GM18519 (cell line): ENCODE measurements around the gene COPS3.

Source experiments
- ATAC-seq: cut with Tn5 transposase; IDR thresholded peaks from one replicate; pipeline ENCODE4 v1.9.1; 2021; ENCODE audit warnings: mild to moderate bottlenecking, moderate library complexity; ENCODE audit not compliant: unreplicated experiment, low FRiP score

Gene COPS3

DNA sequence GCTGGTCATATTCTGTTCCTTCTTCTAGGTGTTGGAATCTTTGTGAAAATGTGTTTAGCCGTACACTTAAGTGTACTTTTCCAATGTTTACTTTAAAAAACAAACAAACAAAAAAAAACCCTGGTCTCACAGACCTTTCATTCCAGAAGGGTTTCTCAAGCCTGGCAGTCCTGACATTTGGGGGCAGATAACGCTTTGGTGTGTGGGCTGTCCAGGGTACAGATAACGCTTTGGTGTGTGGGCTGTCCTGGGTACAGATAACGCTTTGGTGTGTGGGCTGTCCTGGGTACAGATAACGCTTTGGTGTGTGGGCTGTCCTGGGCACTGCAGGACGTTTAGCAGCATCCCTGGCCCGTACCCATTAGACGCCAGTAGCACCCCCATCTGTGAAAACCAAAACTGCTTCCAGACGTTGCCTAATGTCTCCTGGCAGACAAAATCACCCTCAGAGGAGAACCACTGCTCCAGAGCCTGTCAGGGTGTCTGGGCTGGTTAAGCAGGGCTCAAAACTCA is 28.8 kb downstream of the COPS3 start:
- ATAC-seq = no peak

DNA sequence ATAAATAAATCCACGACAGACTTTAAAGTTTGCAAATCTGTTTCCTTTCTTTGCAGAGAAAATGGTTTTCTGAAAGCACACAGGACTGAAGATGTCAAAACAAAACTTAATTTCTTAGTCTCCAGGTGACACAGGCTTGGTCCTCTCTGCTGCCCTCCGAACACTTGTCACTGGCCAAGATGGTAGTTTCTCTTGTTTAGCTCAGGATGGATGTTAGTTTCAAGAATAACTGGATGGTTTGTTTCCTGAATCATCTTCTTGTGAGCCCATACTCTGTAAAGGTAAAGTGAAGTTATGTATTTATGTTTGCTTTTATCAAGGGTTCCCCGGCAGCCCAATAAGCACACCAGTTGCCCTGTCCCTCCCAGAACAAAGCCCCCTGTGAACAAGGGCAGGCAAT is 34.2 kb downstream of the COPS3 start:
- no peak for ATAC-seq

DNA sequence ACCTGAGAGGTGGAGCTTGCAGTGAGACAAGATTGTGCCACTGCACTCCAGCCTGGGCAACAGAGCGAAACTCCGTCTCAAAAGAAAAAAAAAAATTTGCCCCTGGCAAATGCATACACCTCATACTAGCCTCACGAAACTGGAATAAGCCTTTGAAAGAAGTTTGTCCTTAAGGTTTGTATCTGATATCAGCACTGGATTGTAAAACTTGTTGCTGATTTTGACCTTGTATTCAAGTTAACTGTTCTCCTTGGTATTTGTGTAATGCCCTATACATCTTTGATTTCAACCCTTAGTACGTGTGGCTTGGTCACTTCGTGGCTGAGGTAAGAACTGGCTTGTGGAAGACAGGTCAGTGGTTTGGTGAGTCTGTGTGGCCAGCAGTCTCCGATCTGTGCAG is 37.9 kb downstream of the COPS3 start:
- no peak for ATAC-seq

DNA sequence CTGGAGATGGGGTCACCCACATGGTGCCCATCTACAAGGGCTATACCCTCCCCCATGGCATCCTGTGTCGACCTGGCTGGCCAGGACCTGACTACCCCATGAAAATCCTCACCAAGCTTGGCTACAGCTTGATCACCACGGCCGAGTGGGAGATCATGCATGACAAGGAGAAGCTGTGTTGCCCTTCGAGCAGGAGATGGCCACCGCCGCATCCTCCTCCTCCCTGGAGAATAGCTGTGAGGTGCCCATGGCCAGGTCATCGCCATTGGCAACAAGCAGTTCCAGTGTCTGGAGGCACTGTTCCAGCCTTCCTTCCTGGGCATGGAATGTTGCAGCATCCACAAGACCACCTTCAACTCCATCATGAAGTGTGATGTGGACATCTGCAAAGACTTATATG is 38.8 kb downstream of the COPS3 start:
- no peak for ATAC-seq

DNA sequence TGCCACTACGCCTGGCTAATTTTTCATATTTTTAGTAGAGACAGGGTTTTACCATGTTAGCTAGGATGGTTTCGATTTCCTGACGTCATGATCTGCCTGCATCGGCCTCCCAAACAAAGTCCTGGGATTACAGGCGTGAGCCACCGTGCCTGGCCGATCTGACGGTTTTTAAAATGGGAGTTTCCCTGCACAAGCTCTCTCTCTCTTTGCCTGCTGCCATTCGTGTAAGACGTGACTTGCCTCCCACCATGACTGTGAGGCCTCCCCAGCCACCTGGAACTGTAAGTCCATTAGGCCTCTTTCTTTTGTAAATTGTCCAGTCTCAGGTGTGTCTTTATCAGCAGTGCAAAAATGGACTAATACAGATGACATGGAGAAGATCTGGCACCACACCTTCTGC is 39.4 kb downstream of the COPS3 start:
- no peak for ATAC-seq

DNA sequence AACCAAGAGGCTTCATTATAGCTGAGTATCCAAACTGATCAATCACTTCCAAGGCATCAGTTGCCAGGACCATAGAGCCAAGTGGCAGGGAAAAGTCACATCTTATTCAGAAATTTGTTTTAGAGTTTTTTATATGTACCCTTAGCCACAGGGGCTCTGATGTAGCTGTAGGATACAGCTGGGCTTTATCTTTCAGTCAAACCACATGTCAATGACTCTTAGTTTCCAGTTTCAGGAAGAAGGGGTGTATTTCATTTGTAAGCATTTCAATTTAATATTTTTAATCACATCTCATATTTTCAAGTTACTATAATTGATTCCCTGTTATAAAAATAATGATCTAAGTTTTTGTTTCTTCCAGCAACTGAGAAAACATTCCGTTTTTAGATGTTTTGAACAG is 41.2 kb downstream of the COPS3 start:
- ATAC-seq = no peak

DNA sequence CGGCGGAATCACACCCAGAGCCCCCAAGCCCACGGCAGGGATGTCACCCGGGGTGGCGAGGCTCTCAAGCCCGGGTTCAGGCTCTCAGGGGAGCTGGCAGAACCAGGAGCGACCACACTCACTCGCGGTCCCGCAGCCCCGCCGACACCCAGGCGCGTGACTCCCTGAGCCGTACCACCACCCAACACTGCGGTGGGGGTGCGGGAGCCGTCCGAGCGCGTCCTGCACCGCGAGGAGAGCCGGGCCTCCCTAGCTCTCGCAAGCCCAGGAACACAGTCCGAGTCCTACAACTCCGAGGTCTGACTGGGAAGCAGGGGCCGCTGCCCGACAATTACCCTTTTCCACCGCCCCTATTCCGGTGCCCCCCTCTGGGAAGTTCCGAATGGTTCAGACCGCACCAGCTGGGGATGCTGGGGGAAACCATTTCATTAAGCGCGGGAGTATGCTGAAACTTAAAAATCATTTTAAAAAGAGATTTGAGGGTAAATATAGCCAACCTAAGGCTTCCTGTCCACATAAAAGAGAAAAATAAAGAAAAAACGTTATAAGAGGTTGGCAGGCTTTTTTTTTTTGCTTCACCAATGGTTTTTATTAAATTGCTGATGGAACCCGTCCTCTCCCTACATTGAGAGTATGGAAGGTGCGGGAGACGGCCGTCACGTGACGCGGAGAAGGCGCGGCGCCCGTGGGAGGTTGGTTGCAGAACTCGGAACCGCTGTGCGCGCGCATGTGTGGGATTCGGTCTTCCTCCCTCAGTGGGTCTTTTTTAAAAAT is 43.8 kb downstream of the COPS3 start, which contains the start of gene FLCN:
FLCN (minus strand) TSS at position 143 of the 774 bp plus-strand sequence. CDS start 9,031 bp downstream, outside the sequence.
- ATAC-seq = no peak

DNA sequence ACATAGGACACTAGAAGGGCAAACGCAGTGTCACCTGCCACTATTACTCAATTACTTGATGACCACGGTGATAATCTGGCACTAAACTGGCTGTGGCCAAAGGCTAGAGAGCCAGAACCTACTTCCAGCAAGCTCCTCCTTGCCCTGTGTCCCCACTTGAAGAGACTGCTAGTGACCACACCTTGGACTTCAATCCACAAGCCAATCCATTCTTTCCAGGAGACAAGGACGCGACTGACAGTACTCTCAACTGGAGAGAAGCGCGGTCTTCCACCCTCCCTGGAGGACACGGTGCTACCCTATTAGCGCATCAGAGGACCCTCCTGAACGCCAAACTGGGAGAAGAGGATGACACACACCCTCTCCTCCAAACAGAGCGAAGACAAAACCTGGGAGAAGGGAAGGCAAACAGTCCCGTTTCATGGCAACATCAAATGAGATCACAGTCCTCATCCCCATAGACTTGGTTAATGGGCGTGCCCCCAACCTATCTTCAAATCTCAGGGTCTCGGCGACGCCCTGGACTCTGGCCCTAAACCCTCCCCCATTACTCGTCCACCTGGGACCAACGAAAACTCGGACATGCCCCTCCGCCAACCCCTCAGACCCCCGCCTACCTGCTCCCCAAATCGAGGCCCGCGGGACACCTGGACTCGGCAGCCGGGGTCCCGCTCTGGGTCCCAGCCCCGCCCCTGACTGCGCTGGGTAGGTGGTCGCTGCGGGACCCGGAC is 44.6 kb downstream of the COPS3 start:
- ATAC-seq = no peak

DNA sequence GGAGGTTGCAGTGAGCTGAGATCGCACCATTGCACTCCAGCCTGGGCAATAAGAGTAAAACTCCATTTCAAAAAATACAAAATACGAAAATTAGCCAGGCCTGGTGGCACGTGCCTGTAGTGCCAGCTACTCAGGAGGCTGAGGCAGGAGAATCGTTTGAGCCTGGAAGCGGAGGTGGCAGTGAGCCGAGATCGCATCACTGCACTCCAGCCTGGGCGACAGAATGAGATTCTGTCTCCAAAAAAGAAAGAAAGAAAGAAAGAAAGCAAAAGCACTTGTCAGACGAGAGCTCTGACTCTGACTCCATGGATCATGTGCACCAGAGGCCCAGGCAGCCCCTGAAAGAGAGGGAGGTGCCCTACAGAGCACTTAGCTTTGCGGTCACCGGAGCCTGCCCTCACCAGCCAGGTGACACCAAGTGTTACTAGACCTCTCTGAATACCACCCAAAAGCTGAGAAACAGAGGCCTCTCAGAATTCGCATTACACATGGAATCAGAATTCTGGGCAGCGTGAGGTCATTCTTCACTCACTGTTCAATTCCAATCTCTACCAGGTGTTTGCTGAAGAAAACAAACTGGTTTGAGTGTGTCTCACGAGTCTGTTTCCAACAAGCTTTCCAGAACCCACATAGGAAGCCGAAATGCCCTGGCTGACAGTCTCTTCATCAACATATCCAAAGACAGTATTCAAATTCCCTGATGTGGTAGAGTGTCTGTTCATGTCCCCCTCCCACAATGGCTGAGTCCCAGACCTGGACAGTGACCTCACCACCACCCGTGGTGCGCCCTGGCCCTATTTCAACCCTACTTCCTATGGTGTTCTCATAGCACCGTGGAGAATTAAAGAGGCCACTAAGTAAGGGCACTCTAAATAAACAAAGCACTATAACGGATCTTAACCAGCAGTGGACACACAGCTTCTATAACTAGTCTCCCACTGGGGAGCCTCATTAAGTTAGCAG is 45.6 kb downstream of the COPS3 start:
- ATAC-seq = no peak

DNA sequence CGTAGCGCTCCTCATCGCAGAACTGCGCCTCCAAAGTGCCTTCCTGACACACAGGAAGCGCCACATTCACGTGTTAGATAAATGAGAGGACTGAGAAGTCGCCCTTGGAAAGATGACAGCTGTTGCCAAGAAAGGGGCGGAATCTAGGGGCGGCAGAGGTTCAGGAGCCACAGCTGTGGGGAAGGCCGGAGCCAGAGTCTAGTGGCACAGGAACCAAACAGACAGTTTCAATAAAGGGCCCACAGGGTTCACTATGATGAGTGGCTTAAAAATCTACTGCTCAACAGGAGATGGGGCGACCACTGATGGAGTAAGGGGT is 48.8 kb downstream of the COPS3 start:
- ATAC-seq = no peak

DNA sequence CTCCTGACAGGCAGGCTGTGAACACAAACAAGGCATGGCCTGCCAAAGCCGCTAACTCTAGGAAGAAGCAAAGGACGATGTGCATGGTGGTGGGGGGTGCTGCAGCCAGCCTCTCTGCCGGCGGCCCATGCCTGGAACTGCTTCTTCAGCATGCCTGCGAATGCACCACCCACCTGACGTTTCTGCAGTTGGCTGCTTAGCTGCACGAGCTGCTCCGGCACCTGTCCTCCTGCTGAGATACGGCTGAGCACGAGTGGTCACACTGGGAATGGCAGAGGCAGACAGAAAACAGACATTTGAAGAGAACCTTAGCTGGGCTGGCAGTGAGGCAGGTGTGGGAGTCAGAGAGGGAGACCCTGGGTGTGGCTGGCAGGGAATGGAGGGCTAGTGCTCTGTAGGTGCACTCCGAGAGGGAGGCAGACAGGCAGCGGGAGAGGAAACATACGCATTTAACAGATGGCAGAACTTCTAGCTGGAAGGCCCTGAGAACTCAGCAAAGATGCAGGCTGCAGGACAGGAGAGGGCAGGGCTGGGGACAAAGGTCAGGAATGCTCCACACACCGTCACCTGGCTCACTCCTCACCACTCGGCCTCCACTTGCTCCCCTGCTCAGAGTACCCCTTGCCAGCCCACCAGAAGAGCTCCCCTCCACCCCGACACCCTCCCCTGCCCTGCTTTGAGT is 49.3 kb downstream of the COPS3 start:
- ATAC-seq = no peak

DNA sequence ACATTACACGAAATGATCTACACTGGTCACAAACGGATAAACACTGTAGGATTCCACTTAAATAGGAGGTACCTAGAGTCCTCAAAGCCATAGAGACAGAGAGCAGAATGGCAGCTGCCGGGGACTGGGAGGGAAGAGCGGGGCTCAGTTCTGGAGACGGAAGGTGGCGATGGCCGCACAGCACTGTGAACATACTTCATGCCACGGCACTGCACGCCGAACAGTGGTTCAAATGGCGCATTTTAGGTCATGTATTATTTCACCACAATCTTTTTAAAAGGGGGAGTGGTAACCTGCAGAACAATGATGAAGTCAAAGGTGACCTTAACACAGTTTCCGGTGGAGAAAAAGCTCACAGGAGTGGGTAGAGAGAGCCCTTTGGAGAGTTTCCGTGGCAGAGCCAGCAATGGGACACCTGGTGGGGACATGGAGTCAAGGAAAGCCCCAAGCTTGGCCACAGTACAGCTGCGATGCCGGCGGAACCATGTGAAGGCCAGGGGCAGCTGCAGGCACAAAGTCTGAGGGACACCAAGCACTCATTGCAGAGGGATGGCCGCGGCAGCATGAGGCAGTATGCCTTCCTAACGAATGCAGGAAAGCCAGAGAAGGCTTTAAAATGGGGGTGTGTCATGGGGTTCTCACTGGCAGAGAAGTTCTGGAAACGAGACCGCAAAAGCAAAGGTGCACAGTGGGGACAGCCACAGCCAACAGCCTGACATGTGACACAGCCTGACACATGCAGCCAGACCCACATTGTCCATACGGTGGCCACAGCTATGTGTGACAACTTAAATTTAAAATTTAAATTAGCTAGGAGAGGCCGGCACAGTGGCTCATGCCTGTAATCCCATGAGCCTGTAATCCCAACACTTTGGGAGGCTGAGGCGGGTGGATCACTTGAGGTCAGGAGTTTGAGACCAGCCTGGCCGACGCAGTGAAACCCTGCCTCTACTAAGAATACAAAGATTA is 51.3 kb downstream of the COPS3 start:
- ATAC-seq = no peak

DNA sequence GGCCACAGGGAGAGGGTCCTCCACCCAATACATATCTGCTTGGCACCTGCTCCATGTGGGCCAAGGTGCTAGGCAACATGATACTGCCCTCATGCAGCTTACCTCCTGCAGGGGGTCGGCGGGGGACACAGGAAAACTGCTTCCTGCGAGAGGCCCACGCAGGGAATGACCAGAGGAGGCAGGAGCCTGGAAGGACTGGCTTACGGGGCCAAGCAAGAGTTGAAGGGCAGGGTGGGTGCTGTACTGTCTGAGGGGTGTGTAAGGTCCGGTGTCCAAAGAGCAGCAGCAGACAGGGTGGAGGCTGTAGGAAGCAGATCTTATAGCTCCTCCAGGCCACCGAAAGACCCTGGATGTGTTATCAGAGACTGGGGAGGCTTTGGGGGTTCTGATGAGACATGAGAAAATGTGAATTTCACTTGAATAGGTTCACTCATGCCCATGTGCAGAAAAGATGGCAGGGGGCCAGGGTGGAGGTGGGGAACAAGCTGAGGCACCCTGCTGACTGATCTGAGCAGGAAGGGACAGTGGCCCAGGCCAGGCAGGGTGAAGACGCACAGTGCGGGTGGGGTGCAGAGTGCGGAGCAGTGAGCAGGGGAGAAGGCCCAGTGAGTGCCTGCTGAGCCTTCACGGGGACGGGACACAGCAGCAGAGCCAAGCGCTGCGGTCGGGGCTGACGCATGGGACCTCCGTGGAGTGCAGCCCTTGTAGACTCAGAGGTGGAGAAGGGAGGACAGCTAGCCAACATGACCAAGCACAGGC is 52.3 kb downstream of the COPS3 start:
- no peak for ATAC-seq

DNA sequence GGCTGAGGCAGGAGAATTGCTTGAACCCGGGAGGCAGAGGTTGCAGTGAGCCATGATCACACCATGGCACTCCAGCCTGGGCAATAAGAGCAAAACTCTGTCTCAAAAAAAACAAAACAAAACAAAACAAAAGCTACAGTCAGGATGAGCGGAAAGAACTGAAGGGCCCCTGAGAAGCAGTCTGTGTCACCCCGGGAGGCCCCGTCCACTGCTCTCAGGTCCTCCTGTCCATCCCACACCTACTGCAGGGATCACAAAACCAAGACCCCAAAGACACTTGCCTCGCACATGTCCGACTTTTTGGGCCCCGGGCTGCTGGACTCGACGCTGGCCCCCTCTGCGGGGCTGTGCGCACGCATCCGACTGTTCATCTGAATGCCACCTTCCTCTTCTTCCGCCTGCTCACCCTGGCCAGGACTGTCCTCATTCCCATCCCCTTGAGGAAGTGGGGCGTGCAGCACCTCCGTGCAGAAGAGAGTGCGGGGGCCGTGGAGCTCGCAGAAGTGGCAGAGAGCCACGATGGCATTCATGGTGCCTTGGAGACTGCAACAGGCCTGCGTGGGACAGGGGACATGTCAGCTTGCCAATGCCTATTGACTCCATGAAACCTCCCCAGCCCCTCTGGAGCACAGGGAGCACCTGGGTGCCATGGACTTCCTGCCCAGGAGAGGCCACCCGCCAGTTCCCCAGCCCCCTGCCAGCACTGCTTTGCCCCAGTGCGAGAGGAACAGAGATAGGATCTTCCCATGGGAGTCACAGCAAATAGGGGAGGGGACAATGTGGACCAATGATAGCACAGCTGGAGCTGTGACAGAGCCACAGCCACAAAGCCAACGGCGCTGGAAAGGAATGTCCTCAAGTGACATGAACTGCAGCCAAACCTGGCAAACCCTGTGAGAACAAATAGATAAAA is 53.2 kb downstream of the COPS3 start:
- ATAC-seq = no peak

DNA sequence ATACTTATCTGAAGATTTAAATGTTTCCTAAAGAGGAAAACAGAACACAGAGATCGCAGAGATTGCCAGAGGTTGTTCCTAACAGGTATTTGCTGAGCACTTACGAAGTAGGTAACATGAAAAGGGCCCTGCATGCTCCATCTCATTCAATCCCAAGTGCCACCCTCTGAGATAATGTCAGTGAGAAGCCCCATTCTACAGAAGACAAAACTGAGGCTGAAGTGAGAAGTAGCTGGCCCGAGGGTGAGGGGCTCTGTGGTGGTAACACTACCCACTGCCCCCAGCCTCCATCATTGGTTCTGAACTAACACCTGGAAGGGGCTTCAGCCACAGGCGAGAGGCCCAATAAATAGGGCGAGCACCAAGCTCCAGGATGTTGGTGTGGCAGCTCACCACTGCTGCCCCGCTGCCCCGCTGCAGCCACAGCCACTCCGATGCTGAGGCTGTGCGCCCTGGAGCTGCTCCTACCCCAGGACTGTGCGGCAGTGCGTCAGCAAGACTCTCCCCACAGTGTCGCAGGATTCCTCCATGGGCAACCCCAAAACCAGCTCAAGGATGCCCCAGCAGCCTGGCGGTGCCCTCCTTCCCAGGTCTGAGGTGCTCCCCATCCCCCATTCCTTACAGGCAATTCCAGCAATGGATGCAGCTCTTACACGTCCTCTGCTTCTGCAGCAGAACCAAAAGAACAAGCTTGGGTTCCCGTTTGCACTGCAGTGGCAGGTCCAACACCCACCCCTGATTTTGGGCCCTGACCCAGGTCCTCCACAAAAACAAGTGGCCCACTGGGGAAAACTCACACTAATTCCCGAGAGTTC is 54.4 kb downstream of the COPS3 start:
- ATAC-seq = no peak

DNA sequence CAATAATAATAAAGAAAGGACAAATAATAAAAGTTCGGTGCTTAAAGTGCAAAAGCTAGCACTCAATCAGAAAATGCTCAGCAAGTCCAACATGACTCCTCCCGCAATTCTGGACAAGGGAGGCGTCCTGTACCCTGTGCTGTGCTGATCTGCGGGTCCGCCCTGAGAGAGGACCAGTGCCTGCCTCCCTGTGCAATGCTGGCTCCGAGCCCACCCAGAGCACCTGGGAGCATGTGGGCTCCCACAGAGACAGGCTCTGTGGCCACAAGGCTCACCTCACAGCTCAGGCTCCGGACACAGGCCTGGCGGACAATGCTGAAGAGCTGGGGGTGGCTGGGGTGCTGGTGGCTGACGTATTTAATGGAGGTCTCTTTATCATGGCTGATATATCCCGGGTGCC is 55.1 kb downstream of the COPS3 start:
- ATAC-seq = no peak

DNA sequence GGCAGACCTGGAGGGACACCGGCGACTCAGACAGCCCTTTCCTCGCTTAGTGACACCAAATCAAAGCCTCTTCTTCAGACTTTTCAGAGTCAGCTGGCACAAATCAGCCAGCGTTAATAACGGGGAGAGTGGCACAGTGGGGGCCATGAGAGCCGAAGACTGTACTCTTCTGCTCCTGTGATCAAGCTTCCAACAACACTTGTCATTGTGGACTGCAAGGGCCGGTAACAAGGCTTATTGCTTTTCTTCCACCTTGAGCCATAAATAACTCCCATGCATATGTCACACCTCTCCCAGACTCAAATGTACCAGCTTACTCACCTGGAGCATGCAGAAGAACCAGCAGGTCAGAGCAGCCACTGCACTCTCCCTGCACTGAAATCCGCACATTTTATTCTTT is 56.9 kb downstream of the COPS3 start:
- no peak for ATAC-seq
